Measurements from ENCODE around the gene RAD51B.

The RAD51B gene

GRCh38 chr14:68514608-68515194 is 695.1 kb downstream of the RAD51B start:
- DNase-seq (ENCODE audit: low read depth) = no peak

- no peak for DNase-seq (ENCODE audit: low read depth)
Observed at GRCh38 chr14:68516342-68516741, 696.8 kb downstream of the RAD51B start.

GRCh38 chr14:68518166-68518565 is 698.6 kb downstream of the RAD51B start:
- no peak for DNase-seq (ENCODE audit: low read depth)

- DNase-seq (ENCODE audit: low read depth) = no peak
Observed at GRCh38 chr14:68518761-68519670, 699.4 kb downstream of the RAD51B start.

GRCh38 chr14:68519671-68520187 is 700.1 kb downstream of the RAD51B start:
- no peak for DNase-seq (ENCODE audit: low read depth)

- no peak for DNase-seq (ENCODE audit: low read depth)
Observed at GRCh38 chr14:68520637-68521556, 701.3 kb downstream of the RAD51B start.

GRCh38 chr14:68521557-68521901 is 702.0 kb downstream of the RAD51B start:
- DNase-seq (ENCODE audit: low read depth) = no peak

GRCh38 chr14:68521961-68522509 is 702.5 kb downstream of the RAD51B start:
- no peak for DNase-seq (ENCODE audit: low read depth)

GRCh38 chr14:68522510-68523325 is 703.1 kb downstream of the RAD51B start:
- DNase-seq (ENCODE audit: low read depth) = no peak

GRCh38 chr14:68523326-68523610 is 703.7 kb downstream of the RAD51B start:
- DNase-seq (ENCODE audit: low read depth) = no peak

GRCh38 chr14:68523989-68524725 is 704.6 kb downstream of the RAD51B start:
- no peak for DNase-seq (ENCODE audit: low read depth)

GRCh38 chr14:68525516-68525915 is 705.9 kb downstream of the RAD51B start:
- no peak for DNase-seq (ENCODE audit: low read depth)

GRCh38 chr14:68526512-68527091 is 707.0 kb downstream of the RAD51B start:
- DNase-seq (ENCODE audit: low read depth) = no peak

GRCh38 chr14:68527329-68527851 is 707.8 kb downstream of the RAD51B start:
- DNase-seq (ENCODE audit: low read depth) = no peak

- no peak for DNase-seq (ENCODE audit: low read depth)
Observed at GRCh38 chr14:68528040-68528687, 708.6 kb downstream of the RAD51B start.

- DNase-seq (ENCODE audit: low read depth) = no peak
Observed at GRCh38 chr14:68530443-68530842, 710.9 kb downstream of the RAD51B start.

GRCh38 chr14:68532496-68532895 is 712.9 kb downstream of the RAD51B start:
- no peak for DNase-seq (ENCODE audit: low read depth)

- DNase-seq (ENCODE audit: low read depth) = no peak
Observed at GRCh38 chr14:68534276-68534675, 714.7 kb downstream of the RAD51B start.

GRCh38 chr14:68535404-68536017 is 715.9 kb downstream of the RAD51B start:
- no peak for DNase-seq (ENCODE audit: low read depth)

All from stimulated activated CD4-positive, alpha-beta T cell treated with anti-CD3 and anti-CD28 coated beads, Interleukin-2, amount 100 ng/mL, for 4 hours (primary cell).